ENCODE data around the gene NCKAP5L. TPM values are rescaled to one million over a fixed set of nuclear protein-coding genes. Genes with fewer than 3 reads are reported as not detected.

Gene NCKAP5L
- total and polyA plus RNA-seq, 10 donors = 3.6 to 29.4 (median 21.1) TPM

- Histone ChIP-seq H3K36me3 (no peaks in the 10 kb centered on the region), H3K4me1 (peaks cover 7 to 39% (median 23%) of the 10 kb centered on the region in 6 donors), H3K9me3 (peaks cover 0 to 3% (median 0%) of the 10 kb centered on the region in 8 donors), H3K27me3 (replicated peaks in 1 of 7) (peaks cover 0 to 65% (median 10%) of the 10 kb centered on the region in 7 donors), H3K27ac (no peak overlapping the region), H3K4me3 (no peak overlapping the region)
- TF ChIP-seq, protein P1, sequence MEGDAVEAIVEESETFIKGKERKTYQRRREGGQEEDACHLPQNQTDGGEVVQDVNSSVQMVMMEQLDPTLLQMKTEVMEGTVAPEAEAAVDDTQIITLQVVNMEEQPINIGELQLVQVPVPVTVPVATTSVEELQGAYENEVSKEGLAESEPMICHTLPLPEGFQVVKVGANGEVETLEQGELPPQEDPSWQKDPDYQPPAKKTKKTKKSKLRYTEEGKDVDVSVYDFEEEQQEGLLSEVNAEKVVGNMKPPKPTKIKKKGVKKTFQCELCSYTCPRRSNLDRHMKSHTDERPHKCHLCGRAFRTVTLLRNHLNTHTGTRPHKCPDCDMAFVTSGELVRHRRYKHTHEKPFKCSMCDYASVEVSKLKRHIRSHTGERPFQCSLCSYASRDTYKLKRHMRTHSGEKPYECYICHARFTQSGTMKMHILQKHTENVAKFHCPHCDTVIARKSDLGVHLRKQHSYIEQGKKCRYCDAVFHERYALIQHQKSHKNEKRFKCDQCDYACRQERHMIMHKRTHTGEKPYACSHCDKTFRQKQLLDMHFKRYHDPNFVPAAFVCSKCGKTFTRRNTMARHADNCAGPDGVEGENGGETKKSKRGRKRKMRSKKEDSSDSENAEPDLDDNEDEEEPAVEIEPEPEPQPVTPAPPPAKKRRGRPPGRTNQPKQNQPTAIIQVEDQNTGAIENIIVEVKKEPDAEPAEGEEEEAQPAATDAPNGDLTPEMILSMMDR (IDR thresholded peaks at IDR 0.05 in 8 of 11, conservative IDR thresholded peaks at IDR 0.05 in 3 of 11) = no peak
- TF ChIP-seq POLR2A (IDR thresholded peaks at IDR 0.05) (no peak), POLR2AphosphoS5 (IDR thresholded peaks at IDR 0.05) (no peak)
- 64 to 76% (median 71%) methylated on average over 2 of the region's 2 CpGs for WGBS, 5 donors
- DNase-seq = no peak
- intact Hi-C loops (cut with DNase I; ENCODE audit: low total_unique reads) = loop anchor here (5.0 to 10.0 kb wide), 2 partner anchors 63 to 275 kb away; partner anchors contain the start of genes ASIC1 and BCDIN3D
These were observed 48.6 kb downstream of the NCKAP5L start for GRCh38 chr12:49779581-49779980.

GRCh38 chr12:49777800-49778748, 50.1 kb downstream of the NCKAP5L start:
- Histone ChIP-seq H3K27me3 (replicated peaks in 1 of 7) (peaks cover 0 to 64% (median 10%) of the 10 kb centered on the region in 7 donors), H3K9me3 (peaks cover 0 to 3% (median 0%) of the 10 kb centered on the region in 8 donors), H3K4me3 (no peak overlapping the region), H3K4me1 (peaks cover 0 to 24% (median 13%) of the 10 kb centered on the region in 6 donors), H3K27ac (no peak overlapping the region), H3K36me3 (no peaks in the 10 kb centered on the region)
- peak; percentile 88 for DNase-seq
- intact Hi-C loops (cut with DNase I; ENCODE audit: low total_unique reads) = loop anchor here (5.0 to 10.0 kb wide), 2 partner anchors 64 to 277 kb away; partner anchors contain the start of genes ASIC1 and BCDIN3D
- TF ChIP-seq, protein P1 (IDR thresholded peaks at IDR 0.05 in 8 of 11, conservative IDR thresholded peaks at IDR 0.05 in 3 of 11) = peak; percentile 50 to 90 (median 80)
- TF ChIP-seq POLR2A (IDR thresholded peaks at IDR 0.05) (no peak), POLR2AphosphoS5 (IDR thresholded peaks at IDR 0.05) (peak in 2 of 3 donors; percentile 39)
- WGBS, 5 donors = 52 to 62% (median 56%) methylated on average over 19 of the region's 19 CpGs

DNA sequence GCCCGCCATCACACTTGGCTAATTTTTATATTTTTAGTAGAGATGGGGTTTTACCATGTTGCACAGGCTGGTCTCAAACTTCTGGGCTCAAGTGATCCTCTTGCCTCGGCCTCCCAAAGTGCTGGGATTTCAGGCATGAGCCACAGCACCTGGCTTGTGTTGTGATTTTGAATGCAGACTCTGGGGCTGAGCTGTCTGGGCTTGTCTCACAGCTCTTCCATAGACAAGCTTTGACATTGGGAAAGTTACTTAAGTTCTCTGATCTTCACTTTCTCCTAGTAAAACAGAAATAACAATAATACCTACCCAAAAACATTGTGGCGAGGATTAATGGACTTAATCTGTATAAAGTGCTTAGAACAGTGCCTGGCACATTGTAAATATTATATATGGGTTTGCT, 50.9 kb downstream of the NCKAP5L start:
- H3K27me3 ChIP-seq (replicated peaks in 1 of 7) = peaks cover 0 to 57% (median 10%) of the 10 kb centered on the region in 7 donors
- intact Hi-C loops (cut with DNase I; ENCODE audit: low total_unique reads) = loop anchor here (5.0 to 10.0 kb wide), 2 partner anchors 65 to 277 kb away; partner anchors contain the start of genes ASIC1 and BCDIN3D
- 78 to 97% (median 91%) methylated on average over 3 of the region's 3 CpGs for WGBS, 5 donors
- DNase-seq = no peak
- H3K36me3 ChIP-seq = no peaks in the 10 kb centered on the region
- H3K4me1 ChIP-seq = peaks cover 0 to 22% (median 13%) of the 10 kb centered on the region in 6 donors
- no peak overlapping the region for H3K27ac ChIP-seq
- no peak overlapping the region for H3K4me3 ChIP-seq
- H3K9me3 ChIP-seq = peaks cover 0 to 3% (median 0%) of the 10 kb centered on the region in 8 donors
- TF ChIP-seq POLR2AphosphoS5 (IDR thresholded peaks at IDR 0.05) (no peak), POLR2A (IDR thresholded peaks at IDR 0.05) (no peak)
- TF ChIP-seq, protein P1 (IDR thresholded peaks at IDR 0.05 in 8 of 11, conservative IDR thresholded peaks at IDR 0.05 in 3 of 11) = no peak
